Osteoblast (primary cell): ENCODE data around the gene RIN3. TPM values are rescaled to one million over a fixed set of nuclear protein-coding genes. Genes with fewer than 3 reads are reported as not detected.
A peak's percentile ranks its signal among the peaks of the same experiment; 100 is the strongest.

Experiments
- DNase-seq: peaks from one replicate; pipeline ENCODE4 v3.0.0; 2011; ENCODE audit warnings: low spot score, mixed read lengths; ENCODE audit not compliant: insufficient read length; ENCODE audit errors: missing footprints
- H2AFZ ChIP-seq: 2 replicates; pipeline ENCODE4 v1.6.0; 2011; ENCODE audit warnings: mild to moderate bottlenecking, low read length
- H3K27ac ChIP-seq: 2 replicates; pipeline ENCODE4 v1.5.1; 2011; ENCODE audit warnings: mild to moderate bottlenecking, low read depth, low read length, moderate library complexity
- H3K27me3 ChIP-seq: 2 replicates; pipeline ENCODE4 v1.6.0; 2012; ENCODE audit warnings: mild to moderate bottlenecking, control low read depth, inconsistent platforms, low read length, moderate library complexity; ENCODE audit not compliant: insufficient read depth
- H3K36me3 ChIP-seq: 2 replicates; pipeline ENCODE4 v1.5.1; 2011; ENCODE audit warnings: mild to moderate bottlenecking, low read length, control low read depth, moderate library complexity; ENCODE audit not compliant: insufficient read depth
- H3K4me1 ChIP-seq: 2 replicates; pipeline ENCODE4 v1.5.1; 2011; ENCODE audit warnings: mild to moderate bottlenecking, low read length, control low read depth, moderate library complexity; ENCODE audit not compliant: insufficient read depth
- H3K4me2 ChIP-seq: 2 replicates; pipeline ENCODE4 v1.6.0; 2011; ENCODE audit warnings: mild to moderate bottlenecking, low read length; ENCODE audit not compliant: insufficient read depth
- H3K4me3 ChIP-seq: fragments of 200-600 bp; sonication (generic); 3 replicates; pipeline ENCODE4 v1.5.1; 2012; ENCODE audit warnings: mild to moderate bottlenecking, low read length, inconsistent platforms; ENCODE audit not compliant: insufficient read depth
- H3K79me2 ChIP-seq: 2 replicates; pipeline ENCODE4 v1.6.0; 2012; ENCODE audit warnings: mild to moderate bottlenecking, low read length, control low read depth, inconsistent platforms; ENCODE audit not compliant: insufficient read depth
- H3K9me3 ChIP-seq: 2 replicates; pipeline ENCODE4 v1.5.1; 2011; ENCODE audit warnings: low read depth, low read length, control low read depth
- H4K20me1 ChIP-seq: 2 replicates; pipeline ENCODE4 v1.6.0; 2012; ENCODE audit warnings: mild to moderate bottlenecking, low read length, control low read depth; ENCODE audit not compliant: insufficient read depth
- CTCF ChIP-seq: IDR thresholded peaks from 2 replicates; pipeline ENCODE4 v1.5.1; 2011; ENCODE audit warnings: mild to moderate bottlenecking, low read depth, low read length, moderate library complexity; ENCODE audit errors: extremely low read depth
- total RNA-seq: library from RNA; depleted of rRNA; stranded (reverse); fragments of >200 nt; gene quantifications from 2 replicates; pipeline ENCODE4 v1.2.3, GENCODE V29; 2012

The RIN3 gene
- total RNA-seq, 1 donor = 7.6 TPM

GRCh38 chr14:92502541-92503286 is 10.9 kb upstream of the RIN3 start:
- Histone ChIP-seq H3K4me1 (peaks cover 46% of the 10 kb centered on the region), H3K4me3 (no peak overlapping the region), H3K36me3 (no peaks in the 10 kb centered on the region), H4K20me1 (no peaks in the 10 kb centered on the region), H3K27ac (peak overlapping the region; percentile 94), H2AFZ (no peak overlapping the region), H3K79me2 (no peaks in the 10 kb centered on the region), H3K27me3 (no peaks in the 10 kb centered on the region), H3K9me3 (no peaks in the 10 kb centered on the region), H3K4me2 (peak overlapping the region; percentile 38)
- TF ChIP-seq CTCF = no peak
- DNase-seq = no peak

GRCh38 chr14:92503756-92504491 is 9.7 kb upstream of the RIN3 start:
- H4K20me1 ChIP-seq = no peaks in the 10 kb centered on the region

GRCh38 chr14:92505826-92506225 is 7.8 kb upstream of the RIN3 start:
- no peak overlapping the region for H2AFZ ChIP-seq

More at GRCh38 chr14:92503756-92504491, 9.7 kb upstream of the RIN3 start:
- no peaks in the 10 kb centered on the region for H3K9me3 ChIP-seq
- H3K27ac ChIP-seq = peak overlapping the region; percentile 94
- H3K79me2 ChIP-seq = no peaks in the 10 kb centered on the region
- H3K4me2 ChIP-seq = peak overlapping the region; percentile 45
- peak overlapping the region; percentile 17 for H2AFZ ChIP-seq
- no peaks in the 10 kb centered on the region for H3K36me3 ChIP-seq
- TF ChIP-seq CTCF = no peak
- H3K4me3 ChIP-seq = peak overlapping the region; percentile 15
- H3K4me1 ChIP-seq = peaks cover 46% of the 10 kb centered on the region
- peak; percentile 75 for DNase-seq
- no peaks in the 10 kb centered on the region for H3K27me3 ChIP-seq

More at GRCh38 chr14:92505826-92506225, 7.8 kb upstream of the RIN3 start:
- DNase-seq = no peak
- H3K4me2 ChIP-seq = no peak overlapping the region
- H3K9me3 ChIP-seq = no peaks in the 10 kb centered on the region
- H3K27me3 ChIP-seq = no peaks in the 10 kb centered on the region
- H3K79me2 ChIP-seq = no peaks in the 10 kb centered on the region
- no peaks in the 10 kb centered on the region for H3K36me3 ChIP-seq
- no peaks in the 10 kb centered on the region for H4K20me1 ChIP-seq
- TF ChIP-seq CTCF = no peak
- H3K4me1 ChIP-seq = peaks cover 39% of the 10 kb centered on the region
- H3K4me3 ChIP-seq = no peak overlapping the region
- H3K27ac ChIP-seq = no peak overlapping the region
